ENCODE results near the gene UGT1A3.
A peak's percentile ranks its signal among the peaks of the same experiment; 100 is the strongest.

The UGT1A3 gene

DNA sequence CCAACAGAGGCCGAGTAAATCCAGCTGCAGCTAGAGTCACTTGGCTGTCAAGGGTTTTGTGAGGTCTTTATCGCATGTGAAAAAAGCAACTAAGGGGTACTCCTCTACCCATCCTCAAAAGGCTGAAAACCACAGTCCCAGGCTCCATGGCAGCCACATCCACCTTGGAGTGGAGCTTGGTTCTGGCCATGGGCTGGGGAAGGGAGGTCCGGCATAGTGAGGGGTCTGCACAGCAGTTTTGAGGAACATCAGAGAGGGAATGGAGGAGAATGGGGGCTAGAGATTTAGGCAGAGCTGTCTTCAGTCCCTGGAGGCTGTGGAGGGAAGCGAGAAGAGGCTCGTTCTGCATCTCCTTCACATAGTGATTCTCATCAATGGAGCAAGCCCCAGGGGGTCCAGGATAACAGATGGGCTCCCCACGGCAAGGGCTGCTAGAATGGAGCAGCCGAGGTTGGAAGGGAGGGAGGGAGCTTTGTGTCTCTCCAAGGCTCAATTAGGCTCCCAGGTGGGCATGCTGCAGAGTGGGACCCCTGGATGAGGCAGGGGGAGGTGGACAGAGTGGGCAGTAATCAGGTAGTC lies 70.3 kb downstream of the UGT1A3 start:
- DNase-seq = peak; percentile 42

DNA sequence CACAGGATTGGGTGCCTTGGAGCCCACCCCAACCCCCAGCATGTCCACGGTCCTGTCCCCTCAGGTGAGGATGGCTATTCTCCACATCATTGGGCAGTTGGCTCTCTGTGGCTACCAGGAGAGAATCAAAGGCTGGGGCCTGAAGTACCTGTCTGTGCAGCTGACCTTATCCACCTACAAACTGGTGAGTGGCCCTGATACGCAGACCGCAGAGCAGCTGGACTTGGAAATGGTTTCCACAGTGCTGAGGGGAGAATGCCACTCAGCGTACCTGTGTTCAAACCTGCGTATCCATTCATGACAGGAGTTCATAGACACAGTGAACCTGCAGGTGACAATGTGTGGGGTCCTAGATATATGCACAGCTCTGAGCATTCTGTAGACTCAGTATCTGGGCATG lies 70.9 kb downstream of the UGT1A3 start:
- peak; percentile 37 for DNase-seq

- peak; percentile 40 for DNase-seq
These were observed 71.4 kb downstream of the UGT1A3 start for GRCh38 chr2:233800208-233800607.

DNA sequence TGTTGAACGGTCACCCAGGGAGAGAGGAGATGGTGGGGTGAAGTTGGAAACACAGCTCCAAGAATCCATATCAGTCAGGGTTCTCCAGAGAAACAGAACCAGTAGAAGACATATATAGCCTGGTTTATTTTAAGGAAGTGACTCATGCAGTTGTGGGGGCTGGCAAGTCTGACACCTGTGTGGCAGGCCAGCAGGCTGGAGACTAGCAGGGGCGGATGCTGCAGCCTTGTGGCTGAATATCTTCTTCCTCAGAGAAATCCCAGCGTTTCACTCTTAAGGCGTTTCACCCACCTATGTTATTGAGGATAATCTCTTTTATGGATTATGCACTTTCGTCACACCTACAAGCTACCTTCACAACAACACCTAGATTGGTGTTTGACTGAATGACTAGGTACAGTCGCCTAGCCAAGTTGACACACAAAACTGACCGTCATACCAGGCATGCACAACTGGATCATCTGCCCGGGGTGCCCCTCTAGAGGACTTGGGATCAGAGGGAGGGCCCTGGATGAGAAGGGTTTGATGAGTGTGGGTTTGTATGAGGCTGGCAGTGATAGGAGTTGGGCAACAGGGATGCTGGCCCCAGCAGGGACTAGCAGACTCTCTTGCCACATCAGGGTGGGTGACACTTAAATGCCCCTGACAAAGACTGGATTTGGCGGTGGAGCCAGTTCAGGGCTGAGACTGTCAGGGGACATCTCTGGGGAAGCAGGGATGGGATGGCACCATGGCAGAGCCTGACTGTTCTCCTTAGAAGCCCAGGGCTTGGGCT lies 72.7 kb downstream of the UGT1A3 start:
- DNase-seq = peak; percentile 49

- DNase-seq = peak; percentile 38
These were observed 73.4 kb downstream of the UGT1A3 start for GRCh38 chr2:233802132-233802815.

DNA sequence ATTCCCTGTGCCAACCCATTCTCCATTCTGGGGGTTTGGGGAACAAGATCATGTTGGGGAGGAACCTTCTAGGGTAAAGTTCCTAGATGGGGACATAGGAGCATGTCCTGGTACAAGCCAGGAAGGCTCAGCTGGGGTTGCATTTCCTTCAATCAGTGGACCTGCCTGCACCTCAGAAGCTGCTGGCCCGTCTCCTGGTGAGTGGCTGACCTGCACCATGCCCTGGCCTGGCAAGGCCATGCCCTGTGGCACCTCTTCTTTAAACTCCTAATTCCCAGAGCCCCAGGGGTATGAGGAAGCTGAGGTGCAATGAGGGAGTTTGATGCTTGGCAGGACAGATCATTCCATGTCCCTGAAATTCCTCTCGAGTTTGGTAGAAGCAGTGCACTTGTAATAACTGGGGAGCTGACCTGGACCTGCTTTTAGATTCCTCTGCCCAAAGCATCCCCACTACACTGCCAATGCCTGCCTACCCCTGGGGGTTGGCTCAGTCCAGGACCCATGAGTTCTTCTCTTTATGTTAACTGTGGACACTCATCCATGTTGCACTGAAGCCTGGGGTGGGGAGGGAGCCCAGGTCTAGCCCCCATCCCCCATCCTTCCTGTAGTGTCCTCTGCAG lies 74.6 kb downstream of the UGT1A3 start:
- peak; percentile 42 for DNase-seq

- peak; percentile 41 for DNase-seq
These were observed 75.2 kb downstream of the UGT1A3 start for GRCh38 chr2:233803994-233804393.

GRCh38 chr2:233807215-233807865 lies 78.5 kb downstream of the UGT1A3 start:
- DNase-seq = peak; percentile 38

DNA sequence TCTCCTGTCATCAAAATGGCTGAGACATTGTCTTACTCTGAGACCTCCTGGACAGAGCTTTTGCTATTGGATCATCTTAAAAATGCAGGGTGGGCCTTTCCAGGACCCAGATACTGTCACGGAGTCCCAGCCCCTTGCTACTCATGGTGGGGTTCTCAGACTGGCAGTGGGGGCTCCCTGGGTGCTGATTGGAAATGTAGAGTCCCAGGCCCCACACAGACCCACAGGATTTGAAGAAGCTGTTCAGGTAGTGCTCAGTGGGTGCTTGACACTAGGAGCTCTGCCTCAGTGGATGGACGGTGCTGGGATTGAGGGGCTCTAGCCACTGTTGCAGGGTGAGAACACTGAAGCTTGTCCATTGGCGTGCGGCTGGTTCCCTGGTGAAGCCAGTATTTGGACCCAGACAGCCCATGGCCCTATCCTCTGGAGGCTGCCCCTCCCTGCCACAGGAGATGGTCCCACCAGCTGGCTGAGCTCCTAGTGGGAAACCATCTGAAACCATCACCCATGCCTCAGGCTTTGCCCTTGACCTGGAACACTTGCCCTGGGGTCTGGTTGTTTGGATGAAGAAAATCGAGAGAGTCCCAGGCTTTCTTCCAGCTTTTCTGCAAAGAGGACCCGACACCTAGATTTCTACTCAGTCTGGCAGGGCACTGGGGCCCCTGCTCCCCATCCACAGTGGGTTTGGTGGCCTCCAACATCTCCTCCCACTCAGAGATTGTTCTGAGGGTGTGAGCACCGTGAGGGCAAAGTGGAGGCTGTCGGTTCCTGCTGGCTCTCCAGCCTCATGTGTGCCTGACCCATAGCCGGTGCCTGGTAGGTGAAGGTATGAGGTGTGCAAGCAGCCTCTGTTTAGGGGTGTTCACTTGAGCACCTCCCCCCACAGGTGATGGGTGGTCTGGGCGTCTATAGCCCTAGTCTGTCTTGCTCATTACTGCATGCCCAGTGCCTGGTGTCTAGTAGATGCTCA lies 79.4 kb downstream of the UGT1A3 start:
- peak; percentile 35 for DNase-seq

GRCh38 chr2:233810385-233810784 lies 81.5 kb downstream of the UGT1A3 start:
- peak; percentile 35 for DNase-seq

DNA sequence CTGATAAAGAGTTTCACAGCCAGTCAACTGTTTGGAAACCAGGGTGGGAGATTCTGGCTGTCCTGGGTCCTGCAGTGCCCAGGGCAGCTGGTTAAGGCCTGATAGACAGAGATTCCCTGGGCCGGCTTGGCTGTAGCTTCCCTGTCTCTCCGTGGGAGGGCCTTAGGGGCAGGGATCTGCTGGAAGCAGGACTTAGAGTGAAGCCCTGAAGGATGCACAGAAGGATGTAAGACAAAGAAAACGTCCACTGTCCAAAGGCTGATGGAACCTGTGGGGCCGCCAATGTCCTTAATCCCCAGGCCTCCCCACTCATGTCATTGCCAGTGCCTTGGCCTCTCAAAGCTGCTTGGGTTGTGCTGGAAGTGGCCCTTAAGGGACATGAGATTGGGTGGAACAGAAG lies 82.2 kb downstream of the UGT1A3 start:
- no peak for DNase-seq

DNA sequence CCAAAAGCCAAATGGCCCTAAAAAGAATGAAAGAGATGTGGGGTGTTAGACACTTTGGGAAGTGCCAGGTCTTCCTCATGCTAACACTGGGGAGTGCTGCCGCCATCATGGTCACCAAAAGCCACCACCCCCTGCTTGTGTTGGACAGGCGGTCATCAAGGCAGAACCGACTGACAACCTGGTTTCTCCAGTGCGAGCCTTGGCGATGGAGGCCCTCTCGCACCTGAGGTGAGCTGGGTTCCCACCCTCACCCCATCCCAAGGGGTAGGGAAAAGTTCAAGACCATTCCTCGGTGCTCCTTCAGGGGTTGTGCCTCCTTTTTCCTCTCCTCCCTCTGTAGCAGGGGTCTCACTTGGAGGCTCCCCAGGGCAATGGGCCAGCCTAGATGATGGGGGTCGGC lies 82.9 kb downstream of the UGT1A3 start:
- peak; percentile 30 for DNase-seq

DNA sequence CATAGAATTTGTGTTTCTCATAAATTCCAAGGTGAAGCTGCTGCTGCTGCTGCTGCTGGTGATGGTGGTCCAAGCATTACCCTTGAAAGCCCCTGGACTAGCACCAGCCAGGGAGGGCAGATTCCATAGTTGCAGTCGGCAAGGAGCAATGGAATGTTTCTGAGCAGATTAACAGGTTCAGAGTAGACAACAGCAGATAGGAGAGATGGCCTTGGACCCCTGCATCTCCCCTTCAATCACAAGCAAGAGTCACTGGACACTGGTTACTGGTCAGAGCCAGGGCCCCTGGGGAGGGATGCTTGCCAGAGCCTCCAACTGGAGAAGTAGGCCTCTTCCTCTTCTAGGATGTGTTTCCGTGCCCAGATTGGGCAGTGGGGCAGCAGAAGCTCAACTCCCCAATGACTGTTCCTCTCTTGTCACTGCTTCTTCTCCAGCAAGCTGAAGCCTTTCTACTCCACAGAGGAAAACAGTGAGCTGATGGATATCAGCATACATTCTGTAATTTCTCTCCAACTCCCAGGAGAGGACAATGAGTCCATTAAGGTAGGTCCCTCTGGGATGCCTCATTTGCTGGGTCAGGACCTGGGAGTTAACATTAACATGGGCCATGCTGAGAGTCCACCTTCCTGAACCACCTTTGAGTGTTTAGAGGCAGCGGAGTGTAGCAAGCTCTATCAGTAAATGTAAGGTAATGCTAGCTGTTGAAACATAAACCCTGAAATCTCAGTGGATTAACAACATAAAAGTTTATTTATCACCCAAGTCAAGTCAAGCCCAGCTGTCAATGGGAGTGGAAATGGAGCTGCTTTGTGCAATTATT lies 84.6 kb downstream of the UGT1A3 start:
- DNase-seq = peak; percentile 32

DNA sequence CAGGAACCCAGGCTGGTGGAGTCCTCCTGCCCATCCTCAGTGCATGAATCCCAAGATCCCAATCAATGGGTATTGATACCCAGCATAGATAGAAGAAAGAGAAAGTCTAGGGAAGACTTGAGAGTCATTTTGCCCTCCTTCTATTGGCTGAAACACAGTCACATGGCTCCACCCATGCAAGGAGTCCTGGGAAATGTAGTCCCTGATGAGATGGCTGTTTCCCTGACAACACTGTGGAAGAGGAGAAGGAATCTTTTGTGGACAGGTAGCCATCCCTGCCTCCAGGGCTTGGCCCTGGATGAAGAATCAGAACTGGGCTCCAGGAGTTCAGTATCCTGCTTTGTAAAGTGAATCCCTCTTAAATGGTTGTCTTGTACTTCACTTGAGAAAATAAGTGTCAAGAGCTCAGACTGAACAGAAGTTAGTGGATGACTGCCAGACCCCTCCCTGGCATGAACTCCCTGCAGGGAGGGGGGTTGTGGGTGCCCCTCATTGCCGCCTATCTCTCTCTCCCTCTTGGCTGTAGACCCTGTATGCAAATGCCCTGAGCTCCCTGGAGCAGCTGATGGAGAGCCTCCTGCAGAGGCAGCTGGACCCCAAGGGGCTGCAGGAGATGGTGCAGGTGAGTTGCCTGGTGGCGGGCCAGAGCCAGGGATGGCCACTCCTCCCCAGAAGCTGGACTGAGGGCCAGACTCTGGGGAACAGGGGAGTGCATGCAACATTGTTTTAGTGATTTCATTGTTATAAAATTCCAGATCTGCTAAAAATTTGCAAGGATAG lies 85.4 kb downstream of the UGT1A3 start:
- DNase-seq = peak; percentile 21

DNA sequence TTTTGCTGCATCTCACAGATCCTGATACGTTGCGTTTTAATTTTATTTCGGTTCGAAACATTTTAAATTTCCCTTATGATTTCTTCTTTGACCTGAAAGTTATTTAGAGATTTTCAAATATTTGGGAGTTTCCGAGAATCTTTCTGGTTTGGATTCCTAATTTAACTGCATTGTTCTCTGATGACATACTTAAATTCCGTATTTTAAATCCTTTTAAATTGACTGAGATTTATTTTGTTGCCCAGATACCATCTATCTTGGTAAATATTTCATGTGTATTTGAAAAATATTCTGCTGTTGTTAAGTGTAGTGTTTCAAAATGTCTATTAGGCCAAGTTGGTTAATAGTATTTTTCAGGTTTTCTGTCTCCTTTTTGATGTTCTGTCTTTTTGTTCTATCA lies 87.0 kb downstream of the UGT1A3 start:
- no peak for DNase-seq

GRCh38 chr2:233816334-233816733 lies 87.5 kb downstream of the UGT1A3 start:
- DNase-seq = no peak

DNA sequence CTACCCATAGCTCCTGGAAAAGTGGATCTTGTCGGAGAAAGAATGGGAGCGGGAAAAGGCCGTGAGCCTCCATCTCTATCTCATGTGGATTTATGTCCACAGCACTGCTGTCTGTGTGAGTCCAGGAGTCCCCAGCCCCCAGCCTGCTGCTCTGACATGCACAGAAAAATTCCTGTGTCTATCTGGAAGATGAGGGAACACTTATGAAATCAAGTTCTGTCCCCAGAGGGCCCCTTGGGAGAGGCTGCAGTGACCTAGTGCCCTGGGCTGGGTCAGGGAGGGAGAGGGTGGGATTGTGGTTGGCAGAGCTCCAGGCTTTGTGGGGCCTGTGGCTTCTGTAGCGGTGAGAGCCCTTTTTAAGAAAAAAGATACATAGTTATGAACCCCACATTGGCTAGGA lies 87.9 kb downstream of the UGT1A3 start:
- DNase-seq = no peak

DNA sequence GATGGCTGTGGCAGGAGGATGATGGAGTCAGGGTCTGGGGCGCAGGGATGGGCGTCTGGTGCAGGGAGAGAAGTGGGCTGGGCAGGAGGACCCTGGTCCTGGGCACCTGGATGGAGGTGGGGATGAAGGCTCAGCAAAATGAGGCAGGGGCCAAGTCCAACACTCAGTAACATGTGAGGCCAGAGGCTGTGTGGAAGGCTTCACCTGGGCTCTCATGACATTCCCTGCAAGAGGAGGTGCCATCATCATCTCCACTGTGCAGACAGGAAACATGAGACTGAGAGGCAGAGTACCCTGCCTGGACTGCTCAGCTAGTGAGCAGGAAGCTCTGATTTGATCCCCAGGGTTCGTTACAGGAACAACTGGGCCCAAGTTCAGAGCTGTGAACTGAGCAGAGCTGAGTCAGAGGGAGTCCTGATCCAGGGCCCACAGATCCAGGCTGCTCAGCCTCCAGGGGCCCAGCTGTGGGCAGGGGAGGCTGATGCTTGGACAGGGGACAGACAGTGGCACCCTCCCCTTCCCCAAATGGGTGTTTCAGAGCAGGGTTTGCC lies 88.6 kb downstream of the UGT1A3 start:
- DNase-seq = no peak

DNA sequence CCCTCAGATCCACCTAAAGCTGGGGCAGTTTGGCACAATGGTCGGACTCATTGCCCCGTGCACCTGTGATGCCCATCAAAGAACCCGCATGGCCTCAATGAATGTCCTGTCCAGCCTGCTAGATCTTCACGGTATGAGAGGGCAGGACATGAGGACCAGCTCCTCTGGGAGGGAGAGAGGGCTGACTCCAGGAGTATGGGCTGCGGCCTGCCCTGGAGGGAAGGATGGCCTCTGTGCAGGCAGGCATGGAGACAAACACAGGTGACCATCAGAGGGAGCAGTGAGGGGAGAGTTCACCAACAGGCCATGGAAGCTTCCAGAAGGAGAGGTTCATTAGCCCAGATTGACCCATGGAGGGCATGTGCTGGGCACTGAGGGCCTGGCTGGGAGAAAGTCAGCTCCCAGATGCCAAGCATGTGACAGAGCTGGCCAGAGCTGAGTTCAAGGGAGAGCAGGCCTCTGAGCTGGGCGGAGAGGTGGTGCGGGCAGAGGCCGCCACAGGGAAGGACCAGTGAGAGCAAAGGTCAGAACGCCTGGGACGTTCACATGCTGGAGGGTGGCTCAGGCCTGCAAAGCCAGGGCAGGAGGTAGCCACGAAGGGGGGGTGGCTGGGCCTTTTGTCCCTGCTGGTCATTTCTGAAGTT lies 89.3 kb downstream of the UGT1A3 start:
- DNase-seq = peak; percentile 46
